Activated T-cell treated with anti-CD3 and anti-CD28 coated beads, Interleukin-2, amount 50 U/mL, for 24 hours (primary cell): ENCODE results near the gene ZBTB32.

Source experiments
- DNase-seq: peaks from one replicate; pipeline ENCODE4 v3.0.0-alpha.2; 2020
- H3K27ac Mint-ChIP-seq: 2 replicates; pipeline ENCODE4 v1.8.0; 2020; ENCODE audit warnings: mild to moderate bottlenecking, mixed read lengths
- H3K27me3 Mint-ChIP-seq: 2 replicates; pipeline ENCODE4 v1.8.0; 2020; ENCODE audit warnings: mixed read lengths
- H3K36me3 Mint-ChIP-seq: 2 replicates; pipeline ENCODE4 v1.8.0; 2020; ENCODE audit warnings: low read depth, mixed read lengths
- H3K4me1 Mint-ChIP-seq: 2 replicates; pipeline ENCODE4 v1.8.0; 2020; ENCODE audit warnings: low read depth, mixed read lengths
- H3K4me3 Mint-ChIP-seq: 2 replicates; pipeline ENCODE4 v1.8.0; 2020; ENCODE audit warnings: mild to moderate bottlenecking, moderate library complexity, mixed read lengths
- H3K9me3 Mint-ChIP-seq: 2 replicates; pipeline ENCODE4 v1.8.0; 2020; ENCODE audit warnings: mixed read lengths

The ZBTB32 gene

DNA sequence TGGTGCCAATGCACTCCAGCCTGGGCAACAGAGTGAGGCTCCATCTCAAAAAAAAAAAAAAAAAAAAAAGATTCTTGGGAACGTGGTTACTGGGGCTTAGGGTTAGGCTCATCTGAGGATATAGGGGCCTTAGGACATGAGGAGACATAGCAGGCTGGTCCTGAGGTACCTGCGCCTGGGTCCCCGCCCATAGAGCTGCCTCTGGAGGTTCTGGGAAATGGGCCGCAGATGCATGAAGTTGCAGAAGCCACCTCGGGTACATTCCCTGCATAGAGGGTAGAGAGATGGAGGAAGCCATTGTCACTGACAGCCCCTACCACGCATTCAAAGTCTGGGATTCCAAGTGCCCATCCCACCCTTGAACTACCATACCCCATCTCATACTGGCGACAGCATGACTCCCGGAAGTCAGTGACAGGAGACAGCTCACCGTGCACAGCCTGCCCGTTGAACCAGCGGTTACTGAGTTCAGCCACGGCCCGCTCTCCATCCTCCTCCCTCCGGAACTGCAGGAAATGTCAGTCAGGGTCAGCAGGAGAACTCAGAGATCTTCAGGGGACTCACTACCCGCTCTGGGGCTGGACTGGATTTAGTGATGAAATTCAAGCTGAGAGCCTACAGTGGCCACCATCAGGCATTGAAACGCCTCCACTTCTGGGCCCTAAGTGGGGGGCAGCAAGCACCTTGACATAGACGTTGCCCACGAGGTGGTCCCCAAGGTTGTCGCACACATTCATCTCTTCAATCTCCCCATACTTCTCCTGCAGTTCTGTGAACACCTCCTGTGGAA lies 39.5 kb downstream of the ZBTB32 start:
- Mint-ChIP-seq H3K4me1 (peaks cover 70% of the 10 kb centered on the region), H3K27me3 (no peaks in the 10 kb centered on the region), H3K9me3 (no peaks in the 10 kb centered on the region), H3K36me3 (peaks cover 71% of the 10 kb centered on the region), H3K4me3 (peak overlapping the region; percentile 99), H3K27ac (peak overlapping the region; percentile 100)
- no peak for DNase-seq

DNA sequence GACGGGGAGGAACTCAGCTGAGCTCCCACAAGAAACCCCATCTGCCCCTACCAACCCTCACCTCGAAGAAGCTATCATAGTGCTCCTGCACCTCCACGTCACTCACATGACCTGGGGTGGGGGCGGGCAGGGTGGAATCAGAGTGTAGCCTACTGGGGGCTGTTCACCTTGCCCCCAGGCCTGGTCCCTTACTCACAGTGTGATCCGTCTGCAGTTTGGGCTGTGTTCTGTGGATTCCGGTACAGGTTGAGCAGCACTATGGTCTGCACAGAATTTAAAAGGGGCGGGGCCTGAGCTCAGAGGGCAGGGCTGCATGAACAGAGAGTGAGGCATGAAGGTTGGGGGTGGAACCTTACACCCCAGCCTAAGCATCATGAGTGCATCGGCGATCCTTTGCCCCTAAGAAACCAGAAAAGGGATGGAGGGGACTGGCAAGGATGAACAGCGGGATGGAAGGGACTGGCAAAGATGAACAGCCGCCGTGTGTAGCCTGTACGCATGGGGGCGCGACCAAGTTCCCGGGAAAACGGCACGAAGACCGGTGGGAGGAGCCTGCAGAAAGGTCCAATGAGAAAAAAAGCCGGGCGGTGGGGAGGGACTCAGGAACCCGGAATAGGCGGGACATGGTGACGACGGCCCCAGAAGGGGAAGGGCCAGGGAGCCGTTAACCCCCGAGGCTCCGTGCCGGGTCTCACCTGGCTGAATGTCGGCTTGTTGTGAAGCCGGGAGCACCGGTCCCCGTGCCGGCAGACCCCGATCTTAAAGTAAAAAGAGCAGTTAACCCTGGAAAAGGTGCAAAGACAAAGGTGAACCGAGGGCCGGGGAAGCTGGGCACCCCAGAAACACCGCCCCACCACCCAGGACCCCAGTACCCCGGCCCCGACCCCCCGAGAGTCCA lies 40.3 kb downstream of the ZBTB32 start:
- DNase-seq, result peak; percentile 93
- H3K36me3 Mint-ChIP-seq, result peaks cover 62% of the 10 kb centered on the region
- H3K9me3 Mint-ChIP-seq, result no peaks in the 10 kb centered on the region
- peaks cover 66% of the 10 kb centered on the region for H3K4me1 Mint-ChIP-seq
- no peaks in the 10 kb centered on the region for H3K27me3 Mint-ChIP-seq
- peak overlapping the region; percentile 99 for H3K4me3 Mint-ChIP-seq
- H3K27ac Mint-ChIP-seq, result peak overlapping the region; percentile 100

- DNase-seq, result peak; percentile 93
- Mint-ChIP-seq H3K4me3 (peak within 1 kb of the TSS; percentile 99), H3K27ac (peak within 1 kb of the TSS; percentile 100), H3K36me3 (peaks cover 56% of the 10 kb centered on the region), H3K27me3 (no peaks in the 10 kb centered on the region), H3K9me3 (no peaks in the 10 kb centered on the region), H3K4me1 (peaks cover 70% of the 10 kb centered on the region)
These were observed 41.1 kb downstream of the ZBTB32 start, which contains the start of the genes PSENEN and U2AF1L4 for GRCh38 chr19:35745328-35746086. Gene PSENEN, plus strand, starts transcription at chr19:35745651. Its CDS starts 280 bp downstream, at chr19:35745931. Gene U2AF1L4, minus strand, starts transcription at chr19:35745418. Its CDS starts 27 bp downstream, at chr19:35745391.

GRCh38 chr19:35746087-35746462 lies 41.7 kb downstream of the ZBTB32 start:
- Mint-ChIP-seq H3K4me1 (peaks cover 65% of the 10 kb centered on the region), H3K27ac (peak overlapping the region; percentile 100), H3K36me3 (peaks cover 52% of the 10 kb centered on the region), H3K9me3 (no peaks in the 10 kb centered on the region), H3K4me3 (peak overlapping the region; percentile 99), H3K27me3 (no peaks in the 10 kb centered on the region)
- no peak for DNase-seq

- Mint-ChIP-seq H3K4me1 (peaks cover 64% of the 10 kb centered on the region), H3K27ac (peak overlapping the region; percentile 100)
- no peak for DNase-seq
These were observed 42.2 kb downstream of the ZBTB32 start for GRCh38 chr19:35746531-35746930.

DNA sequence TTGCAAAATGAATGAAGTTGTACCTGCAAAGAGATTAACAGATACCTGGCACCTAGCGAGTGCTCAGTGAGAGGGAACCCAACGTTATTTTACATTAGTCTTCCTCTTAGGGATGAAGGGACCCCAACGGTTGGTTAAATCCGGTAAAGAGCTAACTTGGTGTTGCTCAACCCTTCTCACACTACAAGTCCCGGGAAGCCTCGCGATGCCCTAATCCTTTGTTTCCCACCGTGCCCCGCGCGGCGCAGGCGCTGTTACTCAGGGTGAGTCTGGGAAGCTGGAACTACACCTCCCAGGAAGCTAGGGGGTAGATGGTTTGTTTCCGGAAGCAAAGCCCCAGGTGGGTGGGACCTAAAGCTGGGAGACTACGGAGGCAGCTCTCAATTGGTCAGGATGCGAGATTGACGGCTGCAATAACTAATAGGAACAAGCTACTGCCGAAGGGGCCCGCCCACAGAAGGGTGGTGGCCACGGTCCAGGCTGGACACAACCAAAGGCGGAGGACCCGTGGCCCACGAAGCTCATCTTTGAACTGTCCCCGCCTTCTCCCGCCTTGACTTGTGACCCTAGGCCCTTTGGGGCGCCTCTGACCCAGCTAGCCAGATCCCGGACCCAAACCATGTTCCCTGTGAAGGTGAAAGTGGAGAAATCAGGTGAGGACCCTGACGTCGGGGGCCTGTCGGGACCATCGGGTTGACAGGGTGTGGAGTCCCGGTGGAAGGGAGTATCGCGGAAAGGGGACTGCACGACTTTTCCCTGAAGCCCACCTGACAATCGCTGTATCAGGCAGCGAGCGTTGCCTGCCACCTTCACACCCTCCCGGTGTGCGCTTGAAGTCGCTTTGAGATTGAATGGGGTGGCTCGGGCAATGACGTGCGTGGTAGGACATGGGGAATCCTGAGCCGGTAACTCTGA lies 44.0 kb downstream of the ZBTB32 start, which contains the start of gene LIN37:
Gene LIN37 (plus strand): TSS at position 471 of the 915 bp plus-strand sequence. CDS start 149 bp downstream, at position 620.
- peak; percentile 96 for DNase-seq
- no peaks in the 10 kb centered on the region for H3K27me3 Mint-ChIP-seq
- H3K4me3 Mint-ChIP-seq, result peak within 1 kb of the TSS; percentile 97
- peaks cover 49% of the 10 kb centered on the region for H3K36me3 Mint-ChIP-seq
- H3K9me3 Mint-ChIP-seq, result no peaks in the 10 kb centered on the region
- H3K27ac Mint-ChIP-seq, result peak within 1 kb of the TSS; percentile 98
- H3K4me1 Mint-ChIP-seq, result peaks cover 49% of the 10 kb centered on the region

More at GRCh38 chr19:35746531-35746930, 42.2 kb downstream of the ZBTB32 start:
- Mint-ChIP-seq H3K4me3 (peak overlapping the region; percentile 99), H3K27me3 (no peaks in the 10 kb centered on the region), H3K9me3 (no peaks in the 10 kb centered on the region), H3K36me3 (peaks cover 51% of the 10 kb centered on the region)

DNA sequence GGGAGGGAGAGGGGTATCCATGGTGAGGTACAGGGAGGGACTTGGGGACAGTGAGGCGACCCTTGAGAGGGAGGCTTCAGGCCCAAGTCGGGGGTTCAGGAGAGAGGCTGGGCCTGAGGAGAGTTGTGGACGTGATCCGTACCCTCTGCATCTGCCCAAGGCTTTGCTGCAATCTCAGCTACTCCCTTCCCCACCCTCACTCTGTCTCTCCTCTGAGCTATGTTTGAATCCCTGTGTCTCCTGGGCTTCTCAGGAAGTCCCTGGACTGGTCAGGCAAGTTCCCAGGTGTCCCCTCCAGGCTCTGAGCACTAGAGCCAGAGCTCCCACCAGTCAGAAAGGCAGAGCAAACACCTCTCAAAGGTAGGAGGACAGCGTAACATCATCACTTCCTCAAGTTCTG lies 45.8 kb downstream of the ZBTB32 start:
- peaks cover 51% of the 10 kb centered on the region for H3K36me3 Mint-ChIP-seq
- peaks cover 1% of the 10 kb centered on the region for H3K27me3 Mint-ChIP-seq
- peak overlapping the region; percentile 38 for H3K27ac Mint-ChIP-seq
- DNase-seq, result no peak
- peak overlapping the region; percentile 41 for H3K4me3 Mint-ChIP-seq
- peaks cover 40% of the 10 kb centered on the region for H3K4me1 Mint-ChIP-seq
- H3K9me3 Mint-ChIP-seq, result no peaks in the 10 kb centered on the region

- DNase-seq, result no peak
- peaks cover 38% of the 10 kb centered on the region for H3K4me1 Mint-ChIP-seq
- H3K27ac Mint-ChIP-seq, result no peak overlapping the region
- no peaks in the 10 kb centered on the region for H3K9me3 Mint-ChIP-seq
- peaks cover 43% of the 10 kb centered on the region for H3K36me3 Mint-ChIP-seq
- H3K27me3 Mint-ChIP-seq, result peaks cover 8% of the 10 kb centered on the region
- no peak overlapping the region for H3K4me3 Mint-ChIP-seq
These were observed 47.7 kb downstream of the ZBTB32 start for GRCh38 chr19:35751839-35752745.

- Mint-ChIP-seq H3K9me3 (no peaks in the 10 kb centered on the region), H3K27ac (no peak overlapping the region), H3K27me3 (peaks cover 8% of the 10 kb centered on the region), H3K4me1 (peaks cover 38% of the 10 kb centered on the region), H3K4me3 (no peak overlapping the region), H3K36me3 (peaks cover 39% of the 10 kb centered on the region)
- no peak for DNase-seq
These were observed 48.5 kb downstream of the ZBTB32 start for GRCh38 chr19:35752746-35753350.

GRCh38 chr19:35753634-35754369 lies 49.4 kb downstream of the ZBTB32 start:
- Mint-ChIP-seq H3K9me3 (no peaks in the 10 kb centered on the region), H3K36me3 (peaks cover 39% of the 10 kb centered on the region), H3K27me3 (peaks cover 8% of the 10 kb centered on the region), H3K4me3 (no peak overlapping the region), H3K27ac (no peak overlapping the region), H3K4me1 (peaks cover 32% of the 10 kb centered on the region)
- DNase-seq, result no peak

DNA sequence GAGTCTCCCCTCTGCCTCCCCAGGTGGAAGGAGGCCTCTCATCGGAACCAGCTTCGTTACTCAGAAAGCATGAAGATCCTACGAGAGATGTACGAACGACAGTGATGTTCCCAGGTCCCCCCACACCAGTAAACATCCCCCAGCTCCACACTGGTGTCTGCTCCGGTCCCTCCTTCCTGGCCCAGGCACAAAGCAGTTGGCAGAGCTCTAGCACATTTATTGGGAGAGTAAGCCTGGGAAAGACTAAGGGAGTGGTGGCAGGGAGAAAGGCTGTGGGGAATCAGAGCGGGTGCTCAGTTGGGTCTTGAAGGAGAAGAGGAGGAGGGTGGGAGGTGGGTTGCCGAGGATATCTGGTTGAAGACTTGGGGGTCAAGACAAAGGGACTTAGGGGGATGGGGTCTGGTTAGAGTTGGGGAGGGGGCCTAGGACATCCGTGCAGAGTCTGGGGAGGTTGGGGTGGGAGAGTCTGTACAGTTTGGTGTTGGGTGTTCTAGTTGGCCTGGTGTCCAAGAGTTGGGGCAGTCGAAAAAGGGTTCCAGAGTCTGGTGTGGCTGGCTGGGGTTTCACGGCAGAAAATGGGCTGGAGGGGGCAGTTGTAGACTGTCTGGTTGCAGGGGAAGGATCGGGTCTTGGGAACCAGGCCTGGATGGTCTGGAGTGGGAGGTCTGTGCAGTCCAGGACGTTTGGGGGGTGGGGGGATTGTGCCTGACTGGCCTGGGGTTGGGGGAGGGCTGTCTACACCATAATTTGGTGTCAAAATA lies 50.2 kb downstream of the ZBTB32 start:
- Mint-ChIP-seq H3K27me3 (peaks cover 8% of the 10 kb centered on the region), H3K4me3 (no peak overlapping the region), H3K9me3 (no peaks in the 10 kb centered on the region), H3K36me3 (peaks cover 45% of the 10 kb centered on the region), H3K27ac (no peak overlapping the region), H3K4me1 (peaks cover 35% of the 10 kb centered on the region)
- DNase-seq, result no peak
